A549 (cell line): ENCODE measurements around the gene PPM1B. TPM values are rescaled to one million over a fixed set of nuclear protein-coding genes. Genes with fewer than 3 reads are reported as not detected.

Experiments used
- ATAC-seq, 2 experiments: fragments of 200-7000 bp in 1 of 2; fragments of >200 bp in 1 of 2; cut with Nextera tagmentation in 1 of 2; cut with Tn5 transposase in 1 of 2; 3 replicates each; pipeline versions ENCODE4 v1.8.0 to v1.9.1; 2018 to 2020; ENCODE audit warnings: mild to moderate bottlenecking in 1 of 2, moderate library complexity in 1 of 2
- CTCF ChIA-PET: fragments of 300-600 bp; sonication (Branson Sonifier 250); formaldehyde crosslinking; extraction: SDS; loops from one replicate; lab custom pipeline; 2021; ENCODE audit warnings: antibody characterized with exemption, inconsistent platforms; lab: Yijun Ruan, JAX
- POLR2A ChIA-PET: fragments of 350-600 bp; formaldehyde crosslinking; extraction: SDS; loops from one replicate; lab custom pipeline; 2021; ENCODE audit warnings: antibody characterized with exemption, inconsistent platforms; lab: Yijun Ruan, JAX
- DNase-seq, 2 experiments: peaks; one replicate each; pipeline versions ENCODE4 v3.0.0 to v3.0.0-alpha.2; 2011 to 2016; ENCODE audit warnings: low read depth in 1 of 2, low spot score in 1 of 2
- FAIRE-seq: peaks from 2 replicates; lab custom pipeline; 2011; peaks lifted over from hg19 to GRCh38; lab: Jason Lieb, UNC
- H3K27ac ChIP-seq, 2 experiments: fragments of >200 bp; sonication (Bioruptor Twin); formaldehyde crosslinking; 3 replicates each; pipeline ENCODE4 v1.5.1; 2016 to 2017
- H3K4me1 ChIP-seq: fragments of >200 bp; sonication (Bioruptor Twin); formaldehyde crosslinking; 3 replicates; pipeline ENCODE4 v1.6.1; 2016
- H3K4me2 ChIP-seq: fragments of >200 bp; sonication (Bioruptor Twin); formaldehyde crosslinking; 3 replicates; pipeline ENCODE4 v1.6.1; 2016
- H3K4me3 ChIP-seq: fragments of >200 bp; sonication (Bioruptor Twin); formaldehyde crosslinking; 3 replicates; pipeline ENCODE4 v1.5.1; 2016
- H3K9me3 ChIP-seq: fragments of >200 bp; sonication (Bioruptor Twin); formaldehyde crosslinking; 3 replicates; pipeline ENCODE4 v1.6.1; 2016
- ATOH8 ChIP-seq: fragments of 250-450 bp; sonication (Bioruptor Pico); IDR thresholded peaks from 2 replicates; pipeline ENCODE4 v1.5.0; 2020; ENCODE audit warnings: low read depth, mild to moderate bottlenecking, moderate library complexity
- CBX2 ChIP-seq: fragments of 200-600 bp; sonication (generic); IDR thresholded peaks from 2 replicates; pipeline ENCODE4 v1.6.1; 2016; ENCODE audit warnings: low read depth, mild to moderate bottlenecking, borderline replicate concordance
- CTCF ChIP-seq: fragments of >200 bp; sonication (Bioruptor Twin); formaldehyde crosslinking; IDR thresholded peaks from 3 replicates; pipeline ENCODE4 v1.5.1; 2016
- EHMT2 ChIP-seq: fragments of 200-600 bp; sonication (generic); IDR thresholded peaks from 2 replicates; pipeline ENCODE4 v1.6.1; 2016; ENCODE audit warnings: antibody characterized with exemption, low read depth, mild to moderate bottlenecking, moderate library complexity
- ESRRA ChIP-seq: fragments of 150-350 bp; IDR thresholded peaks from 2 replicates; pipeline ENCODE4 v1.6.1; 2014; ENCODE audit warnings: mild to moderate bottlenecking, low read length, borderline replicate concordance
- FOSB ChIP-seq: fragments of 250-450 bp; sonication (Bioruptor Pico); IDR thresholded peaks from 2 replicates; pipeline ENCODE4 v1.5.0; 2020; ENCODE audit warnings: mild to moderate bottlenecking, moderate library complexity
- HEYL ChIP-seq: fragments of 250-450 bp; sonication (Bioruptor Pico); IDR thresholded peaks from 2 replicates; pipeline ENCODE4 v1.8.0; 2021; ENCODE audit warnings: mild to moderate bottlenecking, moderate library complexity
- HOXA7 ChIP-seq: fragments of 250-450 bp; sonication (Bioruptor Pico); IDR thresholded peaks from 2 replicates; pipeline ENCODE4 v1.5.0; 2020; ENCODE audit warnings: mild to moderate bottlenecking, moderate library complexity
- KDM5A ChIP-seq: fragments of 200-600 bp; sonication (generic); IDR thresholded peaks from 2 replicates; pipeline ENCODE4 v1.6.1; 2016; ENCODE audit warnings: antibody characterized with exemption, mild to moderate bottlenecking
- MAZ ChIP-seq: fragments of 150-350 bp; IDR thresholded peaks from 2 replicates; pipeline ENCODE4 v1.6.1; 2014; ENCODE audit warnings: antibody characterized with exemption, low read depth, low read length, borderline replicate concordance
- MYC ChIP-seq: IDR thresholded peaks from 2 replicates; pipeline ENCODE4 v1.6.1; 2012; ENCODE audit warnings: mild to moderate bottlenecking, inconsistent platforms, low read length, improper control_type of control experiment, borderline replicate concordance
- NFE2L2 ChIP-seq: fragments of 150-350 bp; conservative IDR thresholded peaks from 2 replicates; pipeline ENCODE4 v1.6.1; 2014; ENCODE audit warnings: low read length
- NPAS2 ChIP-seq: fragments of 250-450 bp; sonication (Bioruptor Pico); IDR thresholded peaks from 2 replicates; pipeline ENCODE4 v1.8.0; 2022; ENCODE audit warnings: mild to moderate bottlenecking, moderate library complexity, borderline replicate concordance
- POLR2A ChIP-seq: IDR thresholded peaks from 2 replicates; pipeline ENCODE4 v1.6.1; 2012; ENCODE audit warnings: mild to moderate bottlenecking, low read length
- RCOR1 ChIP-seq: fragments of 150-350 bp; IDR thresholded peaks from 2 replicates; pipeline ENCODE4 v1.6.1; 2014; ENCODE audit warnings: antibody characterized with exemption, low read length, low read depth
- SREBF2 ChIP-seq: fragments of 450-650 bp; IDR thresholded peaks from 2 replicates; pipeline ENCODE4 v1.6.1; 2014; ENCODE audit warnings: mild to moderate bottlenecking, moderate library complexity
- TFCP2L1 ChIP-seq: fragments of 250-450 bp; sonication (Bioruptor Pico); IDR thresholded peaks from 2 replicates; pipeline ENCODE4 v1.5.0; 2021; ENCODE audit warnings: mild to moderate bottlenecking
- TP53 ChIP-seq: fragments of 250-450 bp; sonication (Bioruptor Pico); IDR thresholded peaks from 2 replicates; pipeline ENCODE4 v1.5.0; 2021; ENCODE audit warnings: mild to moderate bottlenecking, moderate library complexity
- WGBS: methylation state at CpG from one replicate; pipeline ENCODE4 v1.1.6; 2017; ENCODE audit errors: missing lambda C conversion rate; 5-methylcytosine and 5-hydroxymethylcytosine counted together
- polyA plus RNA-seq, 4 experiments: library from polyadenylated mRNA; depleted of rRNA in 3 of 4; stranded (reverse); fragments of >200 nt; fragmentation: RNase III in 1 of 4; extraction: RNeasy Plus Mini Kit Qiagen cat#74134 plus additional on column Dnase treatment in 1 of 4; gene quantifications; 2 replicates in 3 of 4; 3 replicates in 1 of 4; pipeline ENCODE4 v1.2.3, GENCODE V29; 2011 to 2017
- TF ChIP-seq, protein P1 (sequence below): fragments of >200 bp; sonication (Bioruptor Twin); formaldehyde crosslinking; IDR thresholded peaks from 3 replicates; pipeline ENCODE4 v1.6.1; 2016
- TF ChIP-seq, protein P2 (sequence below): fragments of 150-350 bp; IDR thresholded peaks from 2 replicates; pipeline ENCODE4 v1.6.1; 2014; ENCODE audit warnings: low read depth, mild to moderate bottlenecking, low read length

The PPM1B gene
- polyA plus RNA-seq, 2 of the 4 experiments (the other 2 are of a cell fraction) = 49.0 to 75.1 TPM

DNA sequence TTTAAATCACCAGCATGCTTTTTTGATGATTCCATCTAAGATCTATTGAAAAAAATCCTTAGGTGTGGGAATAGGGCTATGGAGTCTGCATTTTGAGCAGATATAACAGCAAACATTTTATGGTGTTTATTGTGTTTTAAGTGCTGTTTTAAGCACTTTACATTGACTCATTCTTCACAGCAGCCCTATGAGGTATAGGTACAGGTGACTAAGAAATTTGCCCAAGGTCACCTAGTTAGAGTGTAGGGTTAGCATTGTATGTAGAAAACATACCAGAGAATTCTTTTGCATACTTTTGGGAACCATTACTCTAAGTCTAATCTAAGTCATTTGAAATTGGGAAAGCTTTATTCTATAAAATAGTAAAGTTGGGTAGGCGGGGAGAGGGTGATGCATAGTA, 31.3 kb downstream of the PPM1B start:
- ChIA-PET POLR2A (no interaction called here), CTCF (no interaction called here)
- Histone ChIP-seq H3K4me1 (peaks cover 10% of the 10 kb centered on the region; the same call in 1 of the 3 replicates), H3K4me2 (no peak overlapping the region), H3K4me3 (no peak overlapping the region), H3K27ac (no peak overlapping the region), H3K9me3 (no peaks in the 10 kb centered on the region)
- no peak for DNase-seq
- FAIRE-seq = no peak
- no peak for ATAC-seq
- TF ChIP-seq CTCF = no peak
- TF ChIP-seq, protein P1, sequence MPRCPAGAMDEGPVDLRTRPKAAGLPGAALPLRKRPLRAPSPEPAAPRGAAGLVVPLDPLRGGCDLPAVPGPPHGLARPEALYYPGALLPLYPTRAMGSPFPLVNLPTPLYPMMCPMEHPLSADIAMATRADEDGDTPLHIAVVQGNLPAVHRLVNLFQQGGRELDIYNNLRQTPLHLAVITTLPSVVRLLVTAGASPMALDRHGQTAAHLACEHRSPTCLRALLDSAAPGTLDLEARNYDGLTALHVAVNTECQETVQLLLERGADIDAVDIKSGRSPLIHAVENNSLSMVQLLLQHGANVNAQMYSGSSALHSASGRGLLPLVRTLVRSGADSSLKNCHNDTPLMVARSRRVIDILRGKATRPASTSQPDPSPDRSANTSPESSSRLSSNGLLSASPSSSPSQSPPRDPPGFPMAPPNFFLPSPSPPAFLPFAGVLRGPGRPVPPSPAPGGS = no peak
- no peak for TF ChIP-seq EHMT2
- no peak for TF ChIP-seq ATOH8
- TF ChIP-seq NPAS2 (CRISPR knock-in tag) = no peak
- TF ChIP-seq MAZ = no peak
- no peak for TF ChIP-seq TFCP2L1 (CRISPR knock-in tag)
- TF ChIP-seq, protein P2, sequence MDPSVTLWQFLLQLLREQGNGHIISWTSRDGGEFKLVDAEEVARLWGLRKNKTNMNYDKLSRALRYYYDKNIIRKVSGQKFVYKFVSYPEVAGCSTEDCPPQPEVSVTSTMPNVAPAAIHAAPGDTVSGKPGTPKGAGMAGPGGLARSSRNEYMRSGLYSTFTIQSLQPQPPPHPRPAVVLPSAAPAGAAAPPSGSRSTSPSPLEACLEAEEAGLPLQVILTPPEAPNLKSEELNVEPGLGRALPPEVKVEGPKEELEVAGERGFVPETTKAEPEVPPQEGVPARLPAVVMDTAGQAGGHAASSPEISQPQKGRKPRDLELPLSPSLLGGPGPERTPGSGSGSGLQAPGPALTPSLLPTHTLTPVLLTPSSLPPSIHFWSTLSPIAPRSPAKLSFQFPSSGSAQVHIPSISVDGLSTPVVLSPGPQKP = no peak
- TF ChIP-seq KDM5A = no peak
- no peak for TF ChIP-seq POLR2A
- no peak for TF ChIP-seq NFE2L2
- no peak for TF ChIP-seq RCOR1
- no peak for TF ChIP-seq TP53 (CRISPR knock-in tag)
- TF ChIP-seq SREBF2 = no peak
- TF ChIP-seq CBX2 = no peak
- WGBS = 90% methylated on average over 1 of the region's 1 CpG

GRCh38 chr2:44200759-44201158, 32.1 kb downstream of the PPM1B start:
- Histone ChIP-seq H3K9me3 (no peaks in the 10 kb centered on the region), H3K4me2 (no peak overlapping the region), H3K4me1 (peaks cover 10% of the 10 kb centered on the region; the same call in 1 of the 3 replicates), H3K27ac (no peak overlapping the region), H3K4me3 (no peak overlapping the region)
- DNase-seq (no peak), FAIRE-seq (peak; percentile 46), ATAC-seq (no peak)
- TF ChIP-seq HEYL (CRISPR knock-in tag) (no peak), ESRRA (no peak), HOXA7 (CRISPR knock-in tag) (no peak), FOSB (CRISPR knock-in tag) (no peak), MYC (no peak)
- 89% methylated on average over 5 of the region's 5 CpGs for WGBS
- ChIA-PET CTCF (no interaction called here), POLR2A (no interaction called here)
